IPS-15b (cell line): ENCODE data around the gene AMHR2.
"Not testable (repeated sequence)": the region's sequence is repeated elsewhere in the genome, so short reads cannot be mapped to it uniquely, and the experiment has no call there.

Experiments
- H3K27me3 ChIP-seq: one replicate; pipeline ENCODE4 v1.6.1; 2013; ENCODE audit warnings: low read length; ENCODE audit not compliant: control insufficient read depth, insufficient read depth
- H3K36me3 ChIP-seq: one replicate; pipeline ENCODE4 v1.6.1; 2013; ENCODE audit warnings: low read length; ENCODE audit not compliant: control insufficient read depth, insufficient read depth
- H3K4me1 ChIP-seq: one replicate; pipeline ENCODE4 v1.6.1; 2013; ENCODE audit warnings: mild to moderate bottlenecking, low read length; ENCODE audit not compliant: control insufficient read depth, insufficient read depth
- H3K4me3 ChIP-seq: one replicate; pipeline ENCODE4 v1.5.1; 2013; ENCODE audit warnings: low read depth, low read length
- H3K9ac ChIP-seq: one replicate; pipeline ENCODE4 v1.6.1; 2013; ENCODE audit warnings: low read depth, mild to moderate bottlenecking, low read length
- H3K9me3 ChIP-seq: one replicate; pipeline ENCODE4 v1.6.1; 2013; ENCODE audit warnings: mild to moderate bottlenecking, low read length; ENCODE audit not compliant: control insufficient read depth, insufficient read depth

Gene AMHR2

GRCh38 chr12:53418221-53418620, 5.4 kb upstream of the AMHR2 start:
- peaks cover 18% of the 10 kb centered on the region for H3K4me1 ChIP-seq
- no peak overlapping the region for H3K9ac ChIP-seq
- no peak overlapping the region for H3K4me3 ChIP-seq
- no peaks in the 10 kb centered on the region for H3K9me3 ChIP-seq
- no peaks in the 10 kb centered on the region for H3K36me3 ChIP-seq
- H3K27me3 ChIP-seq, result no peaks in the 10 kb centered on the region

- peaks cover 21% of the 10 kb centered on the region for H3K4me1 ChIP-seq
- H3K9ac ChIP-seq, result no peak overlapping the region
Observed at GRCh38 chr12:53419756-53420155, 3.9 kb upstream of the AMHR2 start.

GRCh38 chr12:53422247-53422646, 1.4 kb upstream of the AMHR2 start:
- H3K4me3 ChIP-seq, H3K4me1 ChIP-seq, H3K9me3 ChIP-seq, H3K9ac ChIP-seq, H3K27me3 ChIP-seq, H3K36me3 ChIP-seq: not testable (repeated sequence)

More at GRCh38 chr12:53419756-53420155, 3.9 kb upstream of the AMHR2 start:
- Histone ChIP-seq H3K4me3 (no peak overlapping the region), H3K9me3 (no peaks in the 10 kb centered on the region), H3K27me3 (no peaks in the 10 kb centered on the region), H3K36me3 (no peaks in the 10 kb centered on the region)

GRCh38 chr12:53424626-53425514, 1.2 kb downstream of the AMHR2 start:
- Histone ChIP-seq H3K9me3 (no peaks in the 10 kb centered on the region), H3K36me3 (no peaks in the 10 kb centered on the region), H3K4me3 (no peak overlapping the region), H3K9ac (no peak overlapping the region), H3K27me3 (no peaks in the 10 kb centered on the region), H3K4me1 (peaks cover 5% of the 10 kb centered on the region)

- H3K9ac ChIP-seq, result no peak overlapping the region
- H3K36me3 ChIP-seq, result no peaks in the 10 kb centered on the region
- peaks cover 5% of the 10 kb centered on the region for H3K4me1 ChIP-seq
- H3K9me3 ChIP-seq, result no peaks in the 10 kb centered on the region
- no peaks in the 10 kb centered on the region for H3K27me3 ChIP-seq
- H3K4me3 ChIP-seq, result no peak overlapping the region
Observed at GRCh38 chr12:53425515-53426150, 2.0 kb downstream of the AMHR2 start.

- Histone ChIP-seq H3K9me3 (no peaks in the 10 kb centered on the region), H3K36me3 (no peaks in the 10 kb centered on the region), H3K4me1 (peaks cover 5% of the 10 kb centered on the region), H3K4me3 (no peak overlapping the region), H3K9ac (no peak overlapping the region), H3K27me3 (no peaks in the 10 kb centered on the region)
Observed at GRCh38 chr12:53427905-53428594, 4.4 kb downstream of the AMHR2 start.

- H3K4me3 ChIP-seq, result no peak overlapping the region
- no peaks in the 10 kb centered on the region for H3K27me3 ChIP-seq
- H3K9ac ChIP-seq, result no peak overlapping the region
- no peaks in the 10 kb centered on the region for H3K4me1 ChIP-seq
- no peaks in the 10 kb centered on the region for H3K36me3 ChIP-seq
- H3K9me3 ChIP-seq, result no peaks in the 10 kb centered on the region
Observed at GRCh38 chr12:53428741-53429140, 5.1 kb downstream of the AMHR2 start.

GRCh38 chr12:53430116-53430515, 6.5 kb downstream of the AMHR2 start:
- no peak overlapping the region for H3K9ac ChIP-seq

GRCh38 chr12:53431187-53431586, 7.5 kb downstream of the AMHR2 start:
- Histone ChIP-seq H3K4me3 (no peak overlapping the region), H3K4me1 (no peaks in the 10 kb centered on the region), H3K27me3 (no peaks in the 10 kb centered on the region), H3K9me3 (no peaks in the 10 kb centered on the region), H3K9ac (no peak overlapping the region), H3K36me3 (no peaks in the 10 kb centered on the region)

More at GRCh38 chr12:53430116-53430515, 6.5 kb downstream of the AMHR2 start:
- no peaks in the 10 kb centered on the region for H3K4me1 ChIP-seq
- H3K4me3 ChIP-seq, result no peak overlapping the region
- no peaks in the 10 kb centered on the region for H3K36me3 ChIP-seq
- H3K9me3 ChIP-seq, result no peaks in the 10 kb centered on the region
- no peaks in the 10 kb centered on the region for H3K27me3 ChIP-seq

- H3K4me3 ChIP-seq, H3K36me3 ChIP-seq, H3K27me3 ChIP-seq, H3K9me3 ChIP-seq, H3K9ac ChIP-seq, H3K4me1 ChIP-seq: not testable (repeated sequence)
Observed at GRCh38 chr12:53435326-53435725, 11.7 kb downstream of the AMHR2 start.

- H3K9ac ChIP-seq, H3K36me3 ChIP-seq, H3K4me3 ChIP-seq, H3K9me3 ChIP-seq, H3K4me1 ChIP-seq, H3K27me3 ChIP-seq: not testable (repeated sequence)
Observed at GRCh38 chr12:53439582-53439981, 15.9 kb downstream of the AMHR2 start.
